HEK293T (cell line): ENCODE results near the gene ARHGAP40.

ENCODE experiments used
- CTCF ChIA-PET: fragments of 350-600 bp; formaldehyde crosslinking; extraction: SDS; loops from one replicate; lab custom pipeline; 2021; ENCODE audit warnings: antibody characterized with exemption, inconsistent platforms; lab: Yijun Ruan, JAX
- POLR2A ChIA-PET: fragments of 350-600 bp; formaldehyde crosslinking; extraction: SDS; loops from one replicate; lab custom pipeline; 2020; ENCODE audit warnings: antibody characterized with exemption, inconsistent platforms; lab: Yijun Ruan, JAX
- DNase-seq: peaks from one replicate; pipeline ENCODE4 v3.0.0; 2012; ENCODE audit warnings: mixed read lengths; ENCODE audit errors: extremely low spot score
- ARNT ChIP-seq: fragments of 450-650 bp; IDR thresholded peaks from 2 replicates; pipeline ENCODE4 v1.6.1; 2017; ENCODE audit warnings: mild to moderate bottlenecking
- BHLHE40 ChIP-seq: fragments of 450-650 bp; IDR thresholded peaks from 2 replicates; pipeline ENCODE4 v1.6.1; 2016; ENCODE audit warnings: mild to moderate bottlenecking, moderate library complexity, borderline replicate concordance
- CTBP1 ChIP-seq: fragments of 450-650 bp; IDR thresholded peaks from 2 replicates; pipeline ENCODE4 v1.6.1; 2016; ENCODE audit warnings: borderline replicate concordance
- ELF4 ChIP-seq: fragments of 450-650 bp; IDR thresholded peaks from 2 replicates; pipeline ENCODE4 v1.6.1; 2017; ENCODE audit warnings: antibody characterized with exemption
- FOXA1 ChIP-seq: fragments of 450-650 bp; IDR thresholded peaks from 2 replicates; pipeline ENCODE4 v1.6.1; 2016; ENCODE audit warnings: mild to moderate bottlenecking
- FOXK2 ChIP-seq: fragments of 450-650 bp; IDR thresholded peaks from 2 replicates; pipeline ENCODE4 v1.6.1; 2016; ENCODE audit warnings: mild to moderate bottlenecking
- FOXM1 ChIP-seq: fragments of 450-650 bp; IDR thresholded peaks from 2 replicates; pipeline ENCODE4 v1.6.1; 2017; ENCODE audit warnings: mild to moderate bottlenecking, borderline replicate concordance
- HDGF ChIP-seq: fragments of 450-650 bp; IDR thresholded peaks from 2 replicates; pipeline ENCODE4 v1.6.1; 2017; ENCODE audit warnings: antibody characterized with exemption, borderline replicate concordance
- L3MBTL2 ChIP-seq: fragments of 450-650 bp; conservative IDR thresholded peaks from 2 replicates; pipeline ENCODE4 v1.6.1; 2016; ENCODE audit warnings: mild to moderate bottlenecking
- LEF1 ChIP-seq: fragments of 450-650 bp; IDR thresholded peaks from 2 replicates; pipeline ENCODE4 v1.6.1; 2017; ENCODE audit warnings: mild to moderate bottlenecking, borderline replicate concordance
- NFRKB ChIP-seq: fragments of 450-650 bp; IDR thresholded peaks from 2 replicates; pipeline ENCODE4 v1.6.1; 2016; ENCODE audit warnings: mild to moderate bottlenecking, moderate library complexity
- SP1 ChIP-seq: fragments of 450-650 bp; IDR thresholded peaks from 2 replicates; pipeline ENCODE4 v1.6.1; 2017
- SUZ12 ChIP-seq: fragments of 450-650 bp; IDR thresholded peaks from 2 replicates; pipeline ENCODE4 v1.6.1; 2016; ENCODE audit warnings: mild to moderate bottlenecking
- TARDBP ChIP-seq: fragments of 450-650 bp; IDR thresholded peaks from 2 replicates; pipeline ENCODE4 v1.6.1; 2016
- ZNF384 ChIP-seq: fragments of 450-650 bp; IDR thresholded peaks from 2 replicates; pipeline ENCODE4 v1.6.1; 2016
- TF ChIP-seq, protein P1 (sequence below): fragments of 450-650 bp; IDR thresholded peaks from 2 replicates; pipeline ENCODE4 v1.6.1; 2016

Gene ARHGAP40

GRCh38 chr20:38645980-38646858 is 44.6 kb downstream of the ARHGAP40 start:
- no peak for TF ChIP-seq CTBP1
- TF ChIP-seq SP1 = no peak
- no peak for TF ChIP-seq FOXK2
- peak; percentile 90 for DNase-seq
- POLR2A ChIA-PET = no interaction called here
- CTCF ChIA-PET = interaction anchor here (0.5 to 0.9 kb wide), 2 partner anchors 10 to 104 kb away, joined by 3 read pairs; no protein-coding TSS in a partner anchor

DNA sequence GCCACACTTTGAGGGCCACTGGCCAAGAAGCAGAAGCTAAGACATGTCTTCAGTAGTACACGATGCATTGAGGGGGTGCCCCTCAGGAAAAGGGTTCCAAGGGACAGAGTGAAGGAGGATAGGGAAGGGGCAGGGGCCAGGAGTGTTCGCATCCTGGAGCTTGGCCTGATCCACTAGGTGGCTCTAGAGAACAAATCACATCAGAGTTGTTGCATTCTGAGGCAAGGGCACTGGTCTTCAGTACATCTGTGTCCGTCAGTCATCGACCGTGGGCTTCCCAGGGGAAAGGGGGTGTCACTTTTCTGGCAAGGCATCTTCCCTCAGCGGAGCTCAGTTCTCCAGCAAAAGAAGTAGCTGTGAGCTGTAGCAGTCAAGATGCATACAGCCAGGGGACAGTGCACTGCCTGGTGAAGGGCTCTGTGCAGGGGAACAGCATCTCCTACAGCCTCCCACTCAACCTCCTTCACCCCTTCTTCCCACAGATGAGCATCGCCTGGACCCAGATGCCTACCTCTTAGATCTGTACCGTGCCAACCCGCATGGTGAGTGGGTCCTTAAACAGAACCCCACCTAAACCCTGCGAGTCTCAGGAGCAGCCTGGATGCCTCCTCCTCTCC is 47.8 kb downstream of the ARHGAP40 start:
- ChIA-PET POLR2A (no interaction called here), CTCF (interaction anchor here (0.6 to 2.3 kb wide), 6 partner anchors 9 to 102 kb away, joined by 3 to 21 read pairs (median 6); partner anchors contain the start of gene SLC32A1)
- DNase-seq = peak; percentile 53
- TF ChIP-seq CTBP1 = no peak

GRCh38 chr20:38650010-38650409 is 48.4 kb downstream of the ARHGAP40 start:
- ChIA-PET POLR2A (no interaction called here), CTCF (interaction anchor here (1.3 to 2.3 kb wide), 4 partner anchors 9 to 102 kb away, joined by 4 to 21 read pairs (median 9); partner anchors contain the start of gene SLC32A1)
- DNase-seq = no peak
- no peak for TF ChIP-seq ELF4
- TF ChIP-seq LEF1 = no peak
- TF ChIP-seq ZNF384 = no peak
- no peak for TF ChIP-seq HDGF
- TF ChIP-seq SUZ12 = no peak
- TF ChIP-seq BHLHE40 = no peak
- TF ChIP-seq ARNT = no peak
- TF ChIP-seq CTBP1 = no peak
- TF ChIP-seq NFRKB = no peak
- TF ChIP-seq FOXM1 = no peak
- TF ChIP-seq FOXA1 = no peak
- TF ChIP-seq SP1 = no peak
- TF ChIP-seq TARDBP = no peak
- TF ChIP-seq, protein P1, sequence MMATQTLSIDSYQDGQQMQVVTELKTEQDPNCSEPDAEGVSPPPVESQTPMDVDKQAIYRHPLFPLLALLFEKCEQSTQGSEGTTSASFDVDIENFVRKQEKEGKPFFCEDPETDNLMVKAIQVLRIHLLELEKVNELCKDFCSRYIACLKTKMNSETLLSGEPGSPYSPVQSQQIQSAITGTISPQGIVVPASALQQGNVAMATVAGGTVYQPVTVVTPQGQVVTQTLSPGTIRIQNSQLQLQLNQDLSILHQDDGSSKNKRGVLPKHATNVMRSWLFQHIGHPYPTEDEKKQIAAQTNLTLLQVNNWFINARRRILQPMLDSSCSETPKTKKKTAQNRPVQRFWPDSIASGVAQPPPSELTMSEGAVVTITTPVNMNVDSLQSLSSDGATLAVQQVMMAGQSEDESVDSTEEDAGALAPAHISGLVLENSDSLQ = no peak
- TF ChIP-seq L3MBTL2 = no peak
- no peak for TF ChIP-seq FOXK2

- no peak for DNase-seq
- no peak for TF ChIP-seq FOXA1
- TF ChIP-seq, protein P1 = no peak
- TF ChIP-seq ARNT = no peak
- TF ChIP-seq SUZ12 = no peak
- TF ChIP-seq TARDBP = no peak
- TF ChIP-seq LEF1 = no peak
- no peak for TF ChIP-seq ZNF384
- TF ChIP-seq NFRKB = no peak
- no peak for TF ChIP-seq BHLHE40
- TF ChIP-seq FOXM1 = no peak
- no peak for TF ChIP-seq L3MBTL2
- TF ChIP-seq FOXK2 = no peak
- no peak for TF ChIP-seq ELF4
- CTCF ChIA-PET = interaction anchor here (2.2 to 2.3 kb wide), 2 partner anchors 8 to 100 kb away, joined by 11 to 21 read pairs; no protein-coding TSS in a partner anchor
Measured at GRCh38 chr20:38651154-38651553, 49.5 kb downstream of the ARHGAP40 start.

DNA sequence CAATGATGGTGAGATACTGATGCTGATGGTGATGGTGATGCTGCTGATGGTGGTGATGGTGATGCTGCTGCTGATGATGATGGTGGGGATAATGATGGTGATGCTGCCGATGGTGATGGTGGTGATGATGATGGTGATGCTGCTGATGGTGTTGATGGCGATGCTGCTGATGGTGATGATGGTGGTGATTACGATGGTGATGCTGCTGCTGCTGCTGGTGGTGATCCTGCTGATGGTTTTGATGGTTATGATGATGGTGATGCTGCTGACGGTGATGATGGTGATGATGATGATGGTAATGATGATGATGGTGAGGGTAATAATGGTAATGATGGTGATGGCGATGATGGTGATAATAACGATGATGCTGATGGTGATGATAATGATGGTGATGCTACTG is 50.0 kb downstream of the ARHGAP40 start:
- CTCF ChIA-PET = interaction anchor here (2.2 to 2.3 kb wide), 2 partner anchors 8 to 100 kb away, joined by 11 to 21 read pairs; no protein-coding TSS in a partner anchor
- POLR2A ChIA-PET = no interaction called here
- TF ChIP-seq ARNT (no peak), FOXA1 (no peak), CTBP1 (no peak; the same call in 1 of the 2 replicates), FOXM1 (no peak), HDGF (no peak)
- DNase-seq = no peak

More at GRCh38 chr20:38651154-38651553, 49.5 kb downstream of the ARHGAP40 start:
- POLR2A ChIA-PET = no interaction called here

GRCh38 chr20:38652995-38653394 is 51.4 kb downstream of the ARHGAP40 start:
- TF ChIP-seq FOXK2 = no peak
- TF ChIP-seq FOXM1 = no peak
- no peak for TF ChIP-seq NFRKB
- TF ChIP-seq SUZ12 = no peak
- TF ChIP-seq TARDBP = no peak
- TF ChIP-seq SP1 = no peak
- TF ChIP-seq FOXA1 = no peak
- TF ChIP-seq CTBP1 = no peak
- TF ChIP-seq ARNT = no peak
- TF ChIP-seq ELF4 = no peak
- ChIA-PET CTCF (no interaction called here), POLR2A (no interaction called here)
- DNase-seq = no peak

- CTCF ChIA-PET = interaction anchor here (0.5 to 3.0 kb wide), 3 partner anchors 16 to 67 kb away, joined by 3 to 14 read pairs (median 3); partner anchors contain the start of gene SLC32A1
- DNase-seq = no peak
Measured at GRCh38 chr20:38657390-38657789, 55.8 kb downstream of the ARHGAP40 start.

More at GRCh38 chr20:38657390-38657789, 55.8 kb downstream of the ARHGAP40 start:
- POLR2A ChIA-PET = no interaction called here
- no peak for TF ChIP-seq L3MBTL2
- no peak for TF ChIP-seq SUZ12
- no peak for TF ChIP-seq TARDBP
- no peak for TF ChIP-seq HDGF
